Neural progenitor cell (in vitro differentiated cells): ENCODE measurements around the gene TOM1. TPM values are rescaled to one million over a fixed set of nuclear protein-coding genes. Genes with fewer than 3 reads are reported as not detected.

ENCODE experiments used
- DNase-seq: peaks from one replicate; pipeline ENCODE4 v3.0.0-alpha.2; 2016; ENCODE audit warnings: low spot score
- H2AFZ ChIP-seq: fragments of 200-600 bp; sonication (generic); replicated peaks from 2 replicates; pipeline ENCODE4 v1.6.1; 2016; ENCODE audit warnings: antibody characterized with exemption
- H3F3A ChIP-seq: fragments of 200-600 bp; sonication (generic); 2 replicates; pipeline ENCODE4 v1.6.1; 2016; ENCODE audit warnings: antibody characterized with exemption, low read depth
- H3K27ac ChIP-seq: fragments of 200-600 bp; sonication (generic); 2 replicates; pipeline ENCODE4 v1.5.1; 2016; ENCODE audit warnings: mild to moderate bottlenecking
- H3K27me3 ChIP-seq: fragments of 200-600 bp; sonication (generic); 2 replicates; pipeline ENCODE4 v1.6.1; 2016; ENCODE audit warnings: mild to moderate bottlenecking, moderate library complexity
- H3K36me3 ChIP-seq: fragments of 200-600 bp; sonication (generic); 2 replicates; pipeline ENCODE4 v1.5.1; 2016
- H3K4me1 ChIP-seq: fragments of 200-600 bp; sonication (generic); 2 replicates; pipeline ENCODE4 v1.6.1; 2016; ENCODE audit warnings: mixed run types
- H3K4me2 ChIP-seq: fragments of 200-600 bp; sonication (generic); 2 replicates; pipeline ENCODE4 v1.6.1; 2016
- H3K4me3 ChIP-seq: fragments of 200-600 bp; sonication (generic); 2 replicates; pipeline ENCODE4 v1.5.1; 2016
- H3K79me2 ChIP-seq: fragments of 200-600 bp; sonication (generic); 2 replicates; pipeline ENCODE4 v1.6.1; 2016; ENCODE audit warnings: low read depth
- H3K9ac ChIP-seq: fragments of 200-600 bp; sonication (generic); 2 replicates; pipeline ENCODE4 v1.6.1; 2016
- H3K9me3 ChIP-seq: fragments of 200-600 bp; sonication (generic); 2 replicates; pipeline ENCODE4 v1.5.1; 2016; ENCODE audit warnings: low read depth
- H4K20me1 ChIP-seq: fragments of 200-600 bp; sonication (generic); 2 replicates; pipeline ENCODE4 v1.6.1; 2016; ENCODE audit warnings: low read depth
- H3K27ac Mint-ChIP-seq: 3 replicates; pipeline ENCODE4 v1.8.0; 2021; ENCODE audit warnings: mixed read lengths
- H3K27me3 Mint-ChIP-seq: 2 replicates; pipeline ENCODE4 v1.8.0; 2022; ENCODE audit warnings: low read depth, mild to moderate bottlenecking, inconsistent platforms, moderate library complexity, mixed read lengths; ENCODE audit not compliant: insufficient read depth
- H3K36me3 Mint-ChIP-seq: 3 replicates; pipeline ENCODE4 v1.8.0; 2021; ENCODE audit warnings: mixed read lengths
- H3K4me1 Mint-ChIP-seq: 3 replicates; pipeline ENCODE4 v1.8.0; 2021; ENCODE audit warnings: mixed read lengths
- H3K4me3 Mint-ChIP-seq: 3 replicates; pipeline ENCODE4 v1.8.0; 2021; ENCODE audit warnings: mild to moderate bottlenecking, moderate library complexity, mixed read lengths
- H3K9me3 Mint-ChIP-seq: 3 replicates; pipeline ENCODE4 v1.8.0; 2020; ENCODE audit warnings: mixed read lengths
- EZH2 ChIP-seq: fragments of 200-600 bp; sonication (generic); IDR thresholded peaks from 2 replicates; pipeline ENCODE4 v1.6.1; 2017; ENCODE audit warnings: antibody characterized with exemption, mild to moderate bottlenecking, moderate library complexity
- EZH2phosphoT487 ChIP-seq: fragments of 200-600 bp; sonication (generic); IDR thresholded peaks from 2 replicates; pipeline ENCODE4 v1.6.1; 2017; ENCODE audit warnings: antibody characterized with exemption
- total RNA-seq: library from RNA; depleted of rRNA; stranded (reverse); fragments of >200 nt; gene quantifications from 2 replicates; pipeline ENCODE4 v1.2.3, GENCODE V29; 2015; ENCODE audit warnings: low replicate concordance
- TF ChIP-seq, protein P1 (sequence below): fragments of 200-600 bp; sonication (generic); IDR thresholded peaks from 2 replicates; pipeline ENCODE4 v1.5.1; 2017; ENCODE audit warnings: antibody characterized with exemption, mild to moderate bottlenecking

TOM1 gene
- total RNA-seq, 1 donor from 2014 or later = 28.6 TPM

DNA sequence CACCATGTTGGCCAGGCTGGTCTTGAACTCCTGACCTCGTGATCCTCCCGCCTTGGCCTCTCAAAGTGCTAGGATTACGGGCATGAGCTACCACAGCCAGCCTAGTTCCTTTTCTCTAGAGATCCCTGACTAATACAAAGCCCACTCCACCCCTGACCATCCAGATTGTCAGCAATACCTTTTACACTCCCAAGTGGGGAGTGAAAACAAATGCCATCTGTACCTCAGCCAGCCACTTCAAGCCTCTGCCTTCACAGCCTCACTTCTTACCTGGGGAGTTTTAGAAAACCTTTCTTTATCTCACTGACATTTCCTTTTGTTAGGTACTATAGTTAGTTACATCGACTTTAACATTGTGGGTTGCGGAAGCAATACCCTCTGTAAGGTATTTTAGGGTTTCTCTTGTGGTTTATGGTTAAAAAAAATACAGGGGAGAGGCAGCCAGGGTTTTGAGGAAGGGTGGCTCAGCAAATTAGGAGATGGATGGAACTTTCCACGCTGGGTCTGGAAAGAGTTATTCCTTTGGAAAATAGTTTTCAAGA, 8.9 kb downstream of the TOM1 start:
- Mint-ChIP-seq H3K4me1 (peaks cover 44% of the 10 kb centered on the region), H3K9me3 (no peaks in the 10 kb centered on the region), H3K27me3 (peaks cover 6% of the 10 kb centered on the region), H3K36me3 (no peaks in the 10 kb centered on the region), H3K4me3 (no peak overlapping the region), H3K27ac (peak overlapping the region; percentile 17)
- TF ChIP-seq, protein P1, sequence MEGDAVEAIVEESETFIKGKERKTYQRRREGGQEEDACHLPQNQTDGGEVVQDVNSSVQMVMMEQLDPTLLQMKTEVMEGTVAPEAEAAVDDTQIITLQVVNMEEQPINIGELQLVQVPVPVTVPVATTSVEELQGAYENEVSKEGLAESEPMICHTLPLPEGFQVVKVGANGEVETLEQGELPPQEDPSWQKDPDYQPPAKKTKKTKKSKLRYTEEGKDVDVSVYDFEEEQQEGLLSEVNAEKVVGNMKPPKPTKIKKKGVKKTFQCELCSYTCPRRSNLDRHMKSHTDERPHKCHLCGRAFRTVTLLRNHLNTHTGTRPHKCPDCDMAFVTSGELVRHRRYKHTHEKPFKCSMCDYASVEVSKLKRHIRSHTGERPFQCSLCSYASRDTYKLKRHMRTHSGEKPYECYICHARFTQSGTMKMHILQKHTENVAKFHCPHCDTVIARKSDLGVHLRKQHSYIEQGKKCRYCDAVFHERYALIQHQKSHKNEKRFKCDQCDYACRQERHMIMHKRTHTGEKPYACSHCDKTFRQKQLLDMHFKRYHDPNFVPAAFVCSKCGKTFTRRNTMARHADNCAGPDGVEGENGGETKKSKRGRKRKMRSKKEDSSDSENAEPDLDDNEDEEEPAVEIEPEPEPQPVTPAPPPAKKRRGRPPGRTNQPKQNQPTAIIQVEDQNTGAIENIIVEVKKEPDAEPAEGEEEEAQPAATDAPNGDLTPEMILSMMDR = no peak
- TF ChIP-seq EZH2phosphoT487 = no peak
- TF ChIP-seq EZH2 = no peak
- Histone ChIP-seq H3K36me3 (no peaks in the 10 kb centered on the region), H4K20me1 (peaks cover 14% of the 10 kb centered on the region), H3K27ac (no peak overlapping the region), H3K9me3 (no peaks in the 10 kb centered on the region), H3K79me2 (peaks cover 12% of the 10 kb centered on the region), H3K4me2 (no peak overlapping the region), H3K27me3 (no peaks in the 10 kb centered on the region), H2AFZ (no peak overlapping the region), H3K4me3 (no peak overlapping the region), H3K4me1 (peaks cover 25% of the 10 kb centered on the region), H3F3A (peaks cover 23% of the 10 kb centered on the region), H3K9ac (no peak overlapping the region)
- DNase-seq = no peak

DNA sequence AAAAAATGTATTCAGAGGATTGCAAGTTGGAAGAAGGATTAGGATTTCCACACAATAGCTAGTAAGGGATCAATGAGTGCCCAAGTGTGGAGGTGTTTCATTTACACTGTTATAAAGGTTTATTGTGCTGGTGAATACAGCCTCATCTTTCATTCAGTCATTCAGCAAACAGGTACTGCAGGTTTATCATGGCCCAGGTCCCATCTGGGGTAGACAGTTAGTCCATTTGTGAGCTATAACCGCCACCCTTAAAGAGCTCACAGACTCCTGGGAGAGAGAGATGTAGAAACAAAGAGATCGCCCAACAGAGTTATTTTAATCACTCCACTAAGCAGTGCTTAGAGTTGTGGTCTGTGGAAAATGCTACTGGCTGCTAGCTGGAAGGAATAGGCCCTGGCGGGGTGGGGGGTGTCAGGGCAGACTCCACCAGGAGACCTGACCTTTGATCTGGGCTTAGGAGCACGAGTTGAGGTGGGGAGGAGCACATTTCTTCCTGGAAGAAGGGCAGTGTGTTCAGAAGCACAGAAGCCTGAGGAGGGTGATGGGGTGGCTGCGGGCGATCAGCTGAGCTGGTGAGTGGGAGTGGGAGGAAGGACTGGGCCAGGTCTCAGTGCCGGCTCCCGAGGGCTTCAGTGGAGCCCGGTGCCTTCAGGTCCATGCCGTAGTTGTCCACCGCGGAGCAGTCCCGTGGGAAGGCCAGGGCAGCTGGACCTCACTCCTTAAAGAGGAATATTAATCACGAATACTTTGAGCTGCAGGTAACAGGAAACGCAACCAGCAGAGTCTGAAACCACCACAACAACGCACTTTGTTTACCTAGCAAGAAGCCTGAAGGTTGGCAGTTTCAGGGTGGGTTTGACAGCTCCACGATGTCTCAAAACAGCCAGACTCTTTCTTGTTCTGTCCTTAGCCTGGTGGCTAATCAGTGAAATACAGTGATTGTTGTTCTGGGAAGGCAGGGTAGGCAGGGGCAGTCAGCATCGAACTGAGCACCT, 11.2 kb downstream of the TOM1 start:
- Mint-ChIP-seq H3K36me3 (no peaks in the 10 kb centered on the region), H3K4me3 (peak overlapping the region; percentile 27), H3K9me3 (no peaks in the 10 kb centered on the region), H3K27ac (peak overlapping the region; percentile 92), H3K27me3 (peaks cover 7% of the 10 kb centered on the region), H3K4me1 (peaks cover 53% of the 10 kb centered on the region)
- TF ChIP-seq EZH2 (no peak), EZH2phosphoT487 (no peak)
- TF ChIP-seq, protein P1 = no peak
- no peak overlapping the region for H3K9ac ChIP-seq
- peak; percentile 25 for DNase-seq
- H3K27me3 ChIP-seq = no peaks in the 10 kb centered on the region
- peaks cover 21% of the 10 kb centered on the region for H4K20me1 ChIP-seq
- H3K9me3 ChIP-seq = no peaks in the 10 kb centered on the region
- peak overlapping the region; percentile 38 for H3K4me2 ChIP-seq
- H3F3A ChIP-seq = peaks cover 23% of the 10 kb centered on the region
- peaks cover 32% of the 10 kb centered on the region for H3K4me1 ChIP-seq
- no peaks in the 10 kb centered on the region for H3K36me3 ChIP-seq
- H3K4me3 ChIP-seq = no peak overlapping the region
- peaks cover 12% of the 10 kb centered on the region for H3K79me2 ChIP-seq
- H3K27ac ChIP-seq = peak overlapping the region; percentile 41
- no peak overlapping the region for H2AFZ ChIP-seq

DNA sequence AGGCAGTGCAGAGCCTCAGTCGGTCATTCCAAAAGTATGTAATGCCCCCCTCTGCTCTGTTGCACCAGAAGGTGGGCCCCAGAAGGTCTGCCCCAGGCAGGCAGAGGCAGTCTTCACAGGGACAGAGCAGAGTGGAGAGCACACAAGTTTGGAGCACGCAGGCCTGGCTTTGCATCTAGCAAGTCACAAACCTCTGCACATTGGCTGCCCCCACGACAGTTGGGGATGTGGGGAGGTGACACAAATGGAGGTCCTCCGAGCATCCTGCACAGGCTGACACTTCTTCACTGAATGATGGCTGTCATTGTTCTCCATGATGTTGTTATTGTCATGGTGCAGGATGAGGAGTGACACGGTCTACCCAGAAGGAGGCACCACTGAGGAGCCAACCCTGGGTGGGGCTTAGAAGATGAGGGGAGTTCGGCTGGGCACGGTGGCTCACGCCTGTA, 11.9 kb downstream of the TOM1 start:
- peaks cover 5% of the 10 kb centered on the region for H3K27me3 Mint-ChIP-seq
- Histone ChIP-seq H3K4me2 (no peak overlapping the region), H3K79me2 (peaks cover 12% of the 10 kb centered on the region), H3K4me1 (peaks cover 27% of the 10 kb centered on the region), H3K36me3 (no peaks in the 10 kb centered on the region), H3K4me3 (no peak overlapping the region), H4K20me1 (peaks cover 22% of the 10 kb centered on the region), H3F3A (peaks cover 23% of the 10 kb centered on the region), H3K9me3 (no peaks in the 10 kb centered on the region), H3K27ac (no peak overlapping the region), H3K27me3 (no peaks in the 10 kb centered on the region), H2AFZ (no peak overlapping the region), H3K9ac (no peak overlapping the region)
- peaks cover 47% of the 10 kb centered on the region for H3K4me1 Mint-ChIP-seq
- H3K27ac Mint-ChIP-seq = no peak overlapping the region
- DNase-seq = no peak
- H3K4me3 Mint-ChIP-seq = no peak overlapping the region
- no peak for TF ChIP-seq EZH2
- TF ChIP-seq EZH2phosphoT487 = no peak
- TF ChIP-seq, protein P1 = no peak
- H3K36me3 Mint-ChIP-seq = no peaks in the 10 kb centered on the region
- no peaks in the 10 kb centered on the region for H3K9me3 Mint-ChIP-seq
